Measurements from ENCODE around the gene CDC42EP2.

CDC42EP2 gene

DNA sequence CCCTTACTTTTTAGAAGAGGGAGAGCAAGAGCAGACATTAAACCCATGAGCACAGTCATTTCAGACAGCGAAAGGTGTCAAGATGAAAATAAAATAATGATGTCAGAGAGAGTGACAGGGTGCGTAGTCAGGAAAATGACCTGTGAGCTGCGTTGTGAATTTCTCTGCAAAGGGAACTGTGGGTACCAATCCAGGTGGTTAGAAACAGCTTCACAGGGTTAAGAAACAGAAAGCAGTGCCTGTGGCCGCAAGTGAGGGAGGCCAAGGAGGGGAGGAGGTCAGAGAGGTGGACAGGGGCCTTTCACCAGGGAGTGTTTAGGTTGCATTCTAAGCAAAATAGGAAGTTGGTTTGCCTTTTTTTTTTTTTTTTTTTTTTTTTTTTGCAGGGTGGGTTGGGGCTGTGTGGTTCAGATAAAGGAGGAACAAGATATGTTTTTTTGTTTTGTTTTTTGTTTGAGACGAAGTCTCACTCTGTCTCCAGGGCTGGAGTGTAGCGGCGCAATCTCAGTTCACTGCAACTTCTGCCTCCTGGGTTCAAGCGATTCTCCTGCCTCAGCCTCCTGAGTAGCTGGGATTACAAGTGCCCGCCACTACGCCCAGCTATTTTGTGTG lies 47.8 kb downstream of the CDC42EP2 start:
- DNase-seq, result no peak

DNA sequence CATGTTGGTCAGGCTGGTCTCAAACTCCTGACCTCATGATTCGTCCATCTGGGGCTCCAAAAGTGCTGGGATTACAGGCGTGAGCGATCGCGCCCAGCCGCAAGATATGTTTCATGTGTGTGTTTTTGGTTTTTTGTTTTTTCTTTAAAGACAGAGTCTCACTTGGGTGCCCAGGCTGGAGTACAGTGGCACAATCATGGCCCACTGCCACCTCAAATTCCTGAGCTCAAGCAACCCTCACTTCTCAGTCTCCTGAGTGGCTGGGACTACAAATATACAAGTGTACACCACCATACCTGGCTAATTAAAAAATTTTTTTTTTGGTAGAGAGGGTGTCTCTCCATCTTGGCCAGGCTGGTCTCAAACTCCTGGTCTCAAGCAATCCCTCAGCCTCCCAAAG lies 48.3 kb downstream of the CDC42EP2 start:
- no peak for DNase-seq

DNA sequence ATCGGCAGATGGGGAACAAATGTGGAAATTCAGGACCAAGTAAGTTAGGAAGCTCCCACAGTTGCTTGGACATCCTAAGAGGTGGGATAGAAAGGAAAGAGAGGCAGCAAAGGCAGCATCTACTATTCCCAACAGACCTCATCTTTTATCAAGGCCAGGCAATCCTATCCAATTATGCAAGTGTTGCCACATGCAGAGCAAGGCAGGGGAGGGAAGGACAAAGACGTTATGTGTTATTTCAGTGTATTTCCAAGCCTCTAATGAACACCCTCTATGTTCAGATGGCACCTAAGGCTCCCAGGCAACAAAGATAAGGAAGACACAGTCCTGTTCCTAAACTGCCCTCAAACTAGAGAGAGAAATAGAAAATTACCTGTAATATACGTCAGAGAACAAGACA lies 49.1 kb downstream of the CDC42EP2 start:
- no peak for DNase-seq

DNA sequence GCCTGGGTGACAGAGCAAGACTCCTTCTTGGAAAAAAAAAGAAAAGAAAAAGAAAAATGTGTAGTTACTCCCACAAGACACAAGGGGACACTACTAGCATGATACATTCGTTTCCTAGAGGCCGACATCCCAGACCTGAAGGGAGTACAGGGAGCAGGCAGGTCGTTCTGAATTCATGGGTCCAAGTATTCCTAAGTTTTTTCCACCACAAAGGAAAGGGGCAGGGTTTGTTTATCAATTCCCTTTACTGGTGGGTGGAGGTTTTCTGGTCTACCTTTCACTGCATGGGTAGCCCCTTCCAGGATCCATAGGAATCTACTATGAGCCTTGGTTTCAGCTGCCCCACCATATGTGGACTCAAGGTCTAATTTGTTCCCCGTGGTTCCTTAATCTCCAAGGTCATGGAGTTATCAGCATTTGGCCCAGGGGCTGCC lies 51.7 kb downstream of the CDC42EP2 start:
- DNase-seq, result peak; percentile 22

DNA sequence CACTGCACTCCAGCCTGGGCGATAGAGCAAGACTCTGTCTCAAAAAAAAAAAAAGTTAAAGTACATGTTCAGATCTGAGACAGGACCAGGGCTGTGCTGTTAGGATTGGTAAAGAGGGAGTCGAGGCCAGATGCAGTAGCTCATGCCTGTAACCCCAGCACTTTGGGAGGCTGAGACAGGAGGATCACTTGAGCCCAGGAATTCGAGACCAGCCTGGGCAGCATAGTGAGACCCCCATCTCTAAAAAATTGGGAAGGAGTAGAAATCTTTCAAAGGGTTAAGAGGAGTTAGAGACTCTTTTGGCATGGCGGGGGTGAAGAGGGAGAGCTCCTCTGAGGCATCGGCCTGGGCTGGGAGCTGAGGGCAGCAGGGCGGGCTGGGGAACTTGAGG lies 56.0 kb downstream of the CDC42EP2 start:
- no peak for DNase-seq
